GM12873 (cell line): Measurements from ENCODE around the gene COL12A1.

Source experiments
- CTCF ChIP-seq: IDR thresholded peaks from 2 replicates; pipeline ENCODE4 v1.5.1; 2012; ENCODE audit warnings: low read depth, mild to moderate bottlenecking, moderate library complexity, low read length, control low read depth; ENCODE audit not compliant: insufficient read depth; ENCODE audit errors: missing control alignments

COL12A1 gene

GRCh38 chr6:75098709-75099108 is 107.1 kb downstream of the COL12A1 start:
- no peak for TF ChIP-seq CTCF

GRCh38 chr6:75096966-75097365 is 108.9 kb downstream of the COL12A1 start:
- no peak for TF ChIP-seq CTCF

- TF ChIP-seq CTCF = no peak
These were observed 111.1 kb downstream of the COL12A1 start for GRCh38 chr6:75094614-75095200.

- no peak for TF ChIP-seq CTCF
These were observed 114.2 kb downstream of the COL12A1 start for GRCh38 chr6:75091467-75092190.

GRCh38 chr6:75090576-75090975 is 115.3 kb downstream of the COL12A1 start:
- TF ChIP-seq CTCF = no peak

- no peak for TF ChIP-seq CTCF
These were observed 115.9 kb downstream of the COL12A1 start for GRCh38 chr6:75089921-75090320.

GRCh38 chr6:75089151-75089897 is 116.5 kb downstream of the COL12A1 start:
- no peak for TF ChIP-seq CTCF
